AG20443 (cell line): ENCODE measurements around the gene SKOR1.

ENCODE experiments used
- DNase-seq: peaks from one replicate; pipeline ENCODE4 v3.0.0; 2012; ENCODE audit warnings: low spot score, mixed read lengths

Gene SKOR1, protein sequence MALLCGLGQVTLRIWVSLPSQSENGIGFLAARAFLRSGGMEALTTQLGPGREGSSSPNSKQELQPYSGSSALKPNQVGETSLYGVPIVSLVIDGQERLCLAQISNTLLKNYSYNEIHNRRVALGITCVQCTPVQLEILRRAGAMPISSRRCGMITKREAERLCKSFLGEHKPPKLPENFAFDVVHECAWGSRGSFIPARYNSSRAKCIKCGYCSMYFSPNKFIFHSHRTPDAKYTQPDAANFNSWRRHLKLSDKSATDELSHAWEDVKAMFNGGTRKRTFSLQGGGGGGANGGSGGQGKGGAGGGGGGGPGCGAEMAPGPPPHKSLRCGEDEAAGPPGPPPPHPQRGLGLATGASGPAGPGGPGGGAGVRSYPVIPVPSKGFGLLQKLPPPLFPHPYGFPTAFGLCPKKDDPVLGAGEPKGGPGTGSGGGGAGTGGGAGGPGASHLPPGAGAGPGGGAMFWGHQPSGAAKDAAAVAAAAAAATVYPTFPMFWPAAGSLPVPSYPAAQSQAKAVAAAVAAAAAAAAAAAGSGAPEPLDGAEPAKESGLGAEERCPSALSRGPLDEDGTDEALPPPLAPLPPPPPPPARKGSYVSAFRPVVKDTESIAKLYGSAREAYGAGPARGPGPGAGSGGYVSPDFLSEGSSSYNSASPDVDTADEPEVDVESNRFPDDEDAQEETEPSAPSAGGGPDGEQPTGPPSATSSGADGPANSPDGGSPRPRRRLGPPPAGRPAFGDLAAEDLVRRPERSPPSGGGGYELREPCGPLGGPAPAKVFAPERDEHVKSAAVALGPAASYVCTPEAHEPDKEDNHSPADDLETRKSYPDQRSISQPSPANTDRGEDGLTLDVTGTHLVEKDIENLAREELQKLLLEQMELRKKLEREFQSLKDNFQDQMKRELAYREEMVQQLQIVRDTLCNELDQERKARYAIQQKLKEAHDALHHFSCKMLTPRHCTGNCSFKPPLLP

DNA sequence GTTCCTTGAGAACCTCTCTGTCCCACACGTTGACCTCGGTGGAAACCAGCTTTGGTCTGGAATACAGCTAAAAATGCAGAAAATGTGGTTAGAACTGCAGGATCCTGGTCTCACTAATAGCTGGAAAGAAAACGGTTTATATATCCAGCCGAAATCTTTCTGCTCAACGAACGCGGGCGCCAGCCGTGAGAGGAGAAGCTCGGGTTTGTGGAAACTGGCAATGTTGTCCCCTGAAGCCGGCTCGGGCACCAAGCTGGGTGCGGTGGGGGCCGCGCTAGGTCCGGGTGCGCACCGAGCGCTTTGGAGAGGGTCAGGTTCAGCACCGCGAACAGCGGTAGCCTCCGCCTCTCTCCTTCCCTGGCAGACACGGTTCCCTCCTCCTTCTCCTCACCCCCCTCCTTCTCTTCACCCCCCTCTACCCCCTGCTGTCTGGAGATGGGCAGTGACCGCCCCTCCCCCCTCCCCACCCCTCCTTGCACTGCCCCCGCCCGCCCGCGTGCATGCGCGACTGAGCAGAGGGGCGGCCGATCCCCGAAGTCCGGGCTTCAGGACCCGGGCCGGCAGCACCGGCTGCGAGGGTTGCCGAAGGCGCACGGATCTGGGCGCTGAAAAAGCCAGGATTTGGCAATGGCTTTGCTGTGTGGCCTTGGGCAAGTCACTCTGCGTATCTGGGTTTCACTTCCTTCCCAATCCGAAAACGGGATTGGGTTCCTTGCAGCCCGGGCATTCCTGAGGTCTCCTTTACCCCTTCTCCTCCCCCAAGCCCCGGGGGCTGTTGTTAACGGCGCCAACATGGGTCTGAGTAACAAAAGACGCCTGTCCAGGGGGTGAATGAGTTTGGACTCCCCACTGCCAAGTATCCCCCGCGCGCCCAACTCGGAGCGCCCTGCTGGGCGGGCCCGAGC lies at the start of gene SKOR1:
Gene SKOR1 (plus strand): TSS at position 534 of the 905 bp plus-strand sequence. CDS start 94 bp downstream, at position 628.
- DNase-seq, result peak; percentile 76

DNA sequence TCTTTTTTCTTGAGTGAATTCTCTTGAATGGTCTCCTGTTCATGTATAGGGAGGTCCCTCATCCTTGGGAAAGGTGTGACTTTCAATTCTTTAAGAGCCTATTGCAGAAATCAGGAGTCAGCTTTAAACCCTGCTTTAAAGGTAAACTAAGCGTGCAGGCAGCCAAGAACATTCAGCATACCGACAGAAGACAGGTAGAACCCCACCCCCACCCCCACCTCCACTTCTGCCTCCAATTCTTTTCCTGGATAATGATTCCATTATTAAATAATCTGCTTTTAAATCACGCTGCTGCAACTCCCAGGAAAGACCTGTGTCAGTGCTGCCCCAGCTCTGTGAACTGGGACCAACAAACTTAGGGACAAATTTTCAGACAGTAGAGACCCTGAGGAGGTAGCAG lies 49.3 kb upstream of the SKOR1 start:
- DNase-seq, result no peak

DNA sequence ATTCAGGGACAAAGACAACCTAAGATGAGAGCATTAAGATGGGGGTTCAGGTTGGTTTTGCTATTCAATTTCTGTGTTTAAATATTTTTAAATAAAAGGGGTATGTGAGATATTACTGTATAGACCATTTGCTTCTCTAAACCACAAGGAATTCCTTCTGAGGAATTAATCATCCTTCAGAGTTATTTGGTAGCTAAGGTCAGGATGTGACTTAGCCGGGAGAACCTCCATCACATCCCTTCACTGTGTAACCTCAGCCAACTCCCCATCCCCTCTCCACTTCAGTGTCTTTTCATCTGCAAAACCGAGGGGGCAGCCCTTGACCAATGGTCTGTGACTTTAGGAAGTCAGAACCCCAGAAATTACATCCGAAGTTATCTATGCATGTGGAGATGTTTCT lies 48.7 kb upstream of the SKOR1 start:
- peak; percentile 24 for DNase-seq

DNA sequence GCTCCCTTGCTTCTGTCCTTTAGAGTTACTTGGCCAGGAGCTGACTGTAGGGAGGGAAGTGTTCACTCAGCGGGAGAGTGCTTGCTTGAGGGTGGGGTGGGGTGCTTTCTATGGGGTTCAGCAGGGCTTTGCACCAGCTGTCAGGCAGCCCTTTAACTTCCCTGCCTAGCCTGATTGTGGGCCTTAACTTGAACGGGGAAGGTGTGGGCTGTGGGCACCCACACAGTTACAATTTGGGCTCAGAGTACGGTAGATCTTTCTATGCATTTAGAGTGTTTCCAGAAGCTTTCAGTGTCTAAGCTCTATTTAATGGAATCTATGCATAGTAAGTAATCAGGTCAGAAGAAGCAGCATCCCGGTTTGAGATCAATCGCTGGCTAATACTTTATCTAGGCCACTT lies 48.2 kb upstream of the SKOR1 start:
- DNase-seq, result no peak

DNA sequence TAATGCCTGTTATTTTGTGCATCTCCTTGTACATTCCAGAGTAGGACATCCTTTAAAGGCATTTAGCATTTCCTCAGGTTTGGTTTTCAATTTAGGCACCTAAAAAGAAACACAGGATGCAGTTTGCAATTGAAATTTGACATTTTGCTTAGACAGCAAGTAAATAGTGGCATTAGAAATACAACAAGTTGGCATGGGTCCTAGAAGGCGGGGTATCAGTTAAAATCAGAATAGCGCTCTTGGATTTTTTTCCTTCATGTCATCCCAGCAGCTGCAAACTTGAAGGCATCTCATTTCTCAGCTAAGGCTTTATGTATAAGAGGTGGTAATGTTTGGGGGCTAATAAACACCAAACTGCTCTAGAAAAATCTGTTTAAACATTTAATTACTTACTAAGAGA lies 47.5 kb upstream of the SKOR1 start:
- no peak for DNase-seq

DNA sequence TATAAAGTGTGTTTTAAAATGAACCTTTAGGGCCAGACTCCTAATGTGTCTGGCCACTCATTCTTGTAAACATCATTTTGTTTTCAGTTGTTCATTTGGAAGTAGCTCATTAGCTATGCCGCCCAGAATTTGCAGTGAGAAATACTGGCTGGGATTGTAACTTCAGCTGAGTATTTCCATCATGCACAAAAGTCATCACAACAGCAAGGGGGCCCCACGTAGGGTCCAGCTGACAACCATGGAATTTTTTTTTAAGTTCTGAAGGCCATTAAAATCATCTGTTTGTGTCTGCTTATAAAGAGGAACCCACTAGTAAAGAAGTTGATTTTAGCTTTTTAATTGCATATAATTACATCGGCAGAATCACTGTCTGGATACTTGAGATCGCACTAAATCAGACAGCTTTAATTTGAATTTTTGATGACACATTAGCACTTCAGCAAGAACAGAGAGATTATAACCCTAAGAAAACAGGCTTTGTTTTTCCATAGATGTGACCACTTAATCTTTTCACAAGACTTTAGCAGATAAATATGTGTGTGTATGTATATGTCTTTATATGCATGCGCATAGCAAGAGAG lies 46.3 kb upstream of the SKOR1 start:
- no peak for DNase-seq

DNA sequence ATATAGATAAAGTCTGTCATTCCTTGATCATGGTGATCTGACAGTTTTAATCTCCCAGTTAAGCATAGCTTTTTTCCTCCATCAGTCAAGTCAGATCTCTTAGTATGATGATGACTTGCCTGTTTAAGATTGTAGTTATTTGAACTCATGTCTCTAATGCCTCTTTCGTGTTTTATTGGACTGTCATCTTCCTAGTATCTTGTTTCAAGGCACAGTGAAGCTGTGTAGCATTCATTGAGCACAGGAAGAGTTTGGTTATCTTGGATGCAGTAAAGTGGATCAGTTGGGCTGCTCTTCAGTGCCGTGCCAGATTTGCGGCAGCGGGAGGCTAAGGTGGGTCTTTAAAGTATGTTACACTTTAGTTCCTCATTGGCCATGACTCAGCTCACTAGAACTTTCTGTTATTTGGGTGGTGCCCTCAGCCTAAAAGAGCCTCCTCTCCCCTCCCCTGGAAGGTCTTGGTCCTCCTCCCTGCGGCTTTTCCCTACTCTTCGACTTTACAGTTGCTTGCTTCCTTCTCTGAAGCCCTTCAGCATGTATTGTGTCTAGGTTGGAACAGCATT lies 45.7 kb upstream of the SKOR1 start:
- no peak for DNase-seq

DNA sequence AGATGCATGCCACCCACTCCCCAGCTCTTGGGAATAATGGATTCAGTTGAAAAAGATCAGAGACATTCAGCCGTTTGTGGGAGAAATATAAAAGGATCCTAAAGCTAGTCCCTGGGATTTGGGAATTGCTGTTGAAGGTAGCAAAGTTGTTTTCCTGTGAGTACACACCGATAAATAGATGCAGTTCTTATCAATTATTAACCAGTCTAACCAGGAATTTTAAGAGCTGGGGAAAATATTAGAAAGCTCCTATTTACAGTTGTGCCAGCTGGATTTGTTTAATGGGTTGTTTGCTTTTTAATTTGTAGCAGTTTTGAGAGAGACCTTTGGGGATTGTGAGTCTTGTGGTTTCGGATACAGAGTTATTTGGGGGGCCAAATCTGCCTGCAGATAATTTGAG lies 44.2 kb upstream of the SKOR1 start:
- DNase-seq, result no peak

DNA sequence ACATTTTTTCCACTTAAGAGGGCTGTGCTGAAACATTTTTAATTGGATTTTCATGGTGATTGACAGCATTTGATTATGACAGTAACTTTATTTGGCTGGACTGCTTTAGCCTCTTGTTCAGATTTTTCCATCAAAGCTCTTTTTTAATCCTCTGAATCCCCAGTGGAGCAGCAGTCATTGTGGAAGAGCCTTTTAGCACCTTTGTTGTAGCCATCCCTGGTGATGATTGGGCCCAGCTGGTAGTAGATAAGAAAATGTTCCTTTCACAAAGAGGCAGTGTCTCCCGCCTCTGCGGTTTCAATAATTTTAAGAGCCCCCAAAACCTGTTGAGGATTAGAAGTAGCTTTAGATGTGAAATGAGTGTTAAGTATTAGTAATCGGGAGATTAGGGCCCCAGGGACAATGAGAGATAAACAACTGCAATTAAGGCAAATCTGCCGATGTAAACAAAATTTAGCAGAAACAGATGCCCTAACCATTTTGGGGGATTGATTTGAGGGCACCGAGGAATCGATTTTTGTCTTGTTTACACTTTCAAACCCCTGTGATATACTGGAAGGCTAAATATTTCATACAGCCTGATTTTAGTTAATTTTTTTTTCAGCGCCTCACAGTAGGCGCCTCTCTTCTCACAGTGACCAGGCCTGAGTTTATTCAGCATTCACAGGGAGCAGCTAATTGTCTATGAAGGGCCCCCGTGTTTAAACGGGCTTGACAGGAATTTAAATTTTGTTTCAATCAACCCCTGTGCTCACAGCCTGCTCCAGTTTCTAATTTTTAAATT lies 43.2 kb upstream of the SKOR1 start:
- DNase-seq, result no peak

DNA sequence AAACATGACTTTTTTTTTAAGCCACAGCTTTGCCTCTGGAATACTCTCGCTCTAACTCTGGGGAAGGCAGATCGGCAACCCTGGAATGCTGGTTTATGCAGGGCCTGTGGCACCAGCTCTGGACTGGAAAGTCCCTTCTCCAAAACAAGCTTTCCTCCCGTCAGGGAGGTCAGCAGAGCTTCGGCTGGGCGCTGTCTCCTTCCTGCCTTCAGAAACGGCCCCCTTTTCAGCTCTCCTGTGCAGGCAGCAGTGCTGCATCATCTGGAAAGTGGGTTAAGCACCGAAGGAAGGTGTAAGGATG lies 42.7 kb upstream of the SKOR1 start:
- DNase-seq, result no peak

DNA sequence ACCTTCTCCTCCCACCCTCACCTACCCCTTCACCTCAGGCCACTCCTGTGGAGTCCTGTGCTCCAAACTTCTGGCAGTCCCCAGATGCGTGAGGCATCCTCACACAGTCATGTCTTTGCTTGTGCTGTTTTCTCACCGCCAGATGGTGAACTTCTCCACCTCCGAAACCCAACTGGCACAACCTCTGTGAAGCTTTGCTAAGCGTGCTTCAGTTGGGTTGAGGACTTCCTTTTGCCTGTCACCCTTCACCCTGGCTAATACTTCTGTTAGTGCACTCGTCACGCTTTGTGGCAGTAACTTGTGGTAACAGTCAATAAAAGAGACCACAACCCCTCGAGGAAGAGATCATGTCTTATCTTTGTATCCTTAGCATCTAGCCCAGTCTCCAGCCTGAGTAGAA lies 42.0 kb upstream of the SKOR1 start:
- DNase-seq, result no peak

DNA sequence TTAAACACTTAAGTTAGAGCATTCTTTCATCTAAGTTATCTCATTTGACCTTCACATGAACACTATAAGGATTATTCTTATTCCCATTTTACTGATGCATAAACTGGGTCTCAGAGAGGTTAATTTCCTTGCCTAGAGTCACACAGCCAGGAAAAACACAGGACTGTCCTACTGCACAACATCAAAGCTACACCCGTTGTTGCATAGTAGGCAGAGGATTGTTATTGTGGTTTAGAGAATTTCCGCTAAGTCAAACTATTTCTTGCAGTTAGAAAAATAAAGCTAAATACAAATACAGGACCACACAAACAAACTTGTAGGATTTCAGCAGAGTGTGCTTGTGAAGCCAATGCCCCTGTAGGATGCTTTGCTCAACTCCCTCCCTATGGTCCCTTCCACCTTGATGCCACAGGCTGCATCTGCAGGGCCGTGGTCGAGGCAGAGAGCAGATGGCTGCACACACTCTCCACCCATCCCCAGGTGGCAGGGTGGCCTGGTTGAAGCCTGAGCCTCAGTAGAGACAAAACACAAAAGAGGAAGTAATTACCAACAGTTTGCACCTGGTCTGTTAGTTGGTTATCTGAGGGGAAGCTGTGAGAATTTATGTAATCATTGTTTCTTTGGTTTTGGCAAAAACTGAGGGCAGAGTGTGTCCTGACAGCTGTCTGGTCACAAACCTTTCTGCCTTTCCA lies 41.1 kb upstream of the SKOR1 start:
- DNase-seq, result no peak

DNA sequence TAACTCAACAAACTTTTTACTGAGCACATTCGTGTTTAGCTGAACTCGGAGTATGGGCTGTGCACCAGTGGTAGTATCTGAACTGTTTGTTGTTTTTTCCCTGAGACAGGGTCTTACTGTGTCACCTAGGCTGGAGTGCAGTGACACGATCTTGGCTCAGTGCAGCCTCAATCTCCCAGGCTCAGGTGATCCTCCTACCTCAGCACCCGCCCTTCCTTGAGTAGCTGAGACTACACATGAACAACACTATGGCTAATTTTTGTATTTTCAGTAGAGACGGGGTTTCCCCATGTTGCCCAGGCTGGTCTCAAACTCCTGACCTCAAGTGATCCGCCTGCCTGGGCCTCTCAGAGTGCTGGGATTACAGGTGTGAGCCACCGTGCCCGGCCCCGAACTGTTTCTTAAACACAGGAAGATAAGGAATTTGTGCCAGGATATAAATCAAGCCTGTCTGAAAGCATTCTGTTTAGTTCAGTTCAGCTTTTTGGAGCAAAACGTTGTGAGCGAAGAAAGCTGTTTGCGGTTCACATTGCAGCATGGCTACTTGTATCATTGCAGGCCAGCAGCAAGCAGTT lies 40.4 kb upstream of the SKOR1 start:
- no peak for DNase-seq

DNA sequence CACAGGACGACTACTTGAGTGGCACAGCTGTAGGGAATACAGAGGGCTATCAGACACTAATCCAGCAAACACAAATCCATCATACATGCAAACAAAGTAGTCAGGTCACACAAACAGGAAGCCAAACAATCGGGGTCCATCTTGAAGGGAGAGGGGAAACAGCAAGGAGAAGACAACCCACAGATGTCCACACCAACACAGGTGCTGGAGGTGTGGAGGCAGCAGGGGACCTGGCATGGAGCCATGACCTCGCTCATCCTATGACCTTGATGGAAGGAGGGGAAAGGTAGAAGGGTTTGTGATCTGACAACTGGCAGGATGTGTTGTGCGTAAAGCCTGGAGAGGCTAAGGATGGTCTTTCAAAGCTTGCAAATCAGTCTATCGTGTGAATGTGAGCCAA lies 39.9 kb upstream of the SKOR1 start:
- no peak for DNase-seq

DNA sequence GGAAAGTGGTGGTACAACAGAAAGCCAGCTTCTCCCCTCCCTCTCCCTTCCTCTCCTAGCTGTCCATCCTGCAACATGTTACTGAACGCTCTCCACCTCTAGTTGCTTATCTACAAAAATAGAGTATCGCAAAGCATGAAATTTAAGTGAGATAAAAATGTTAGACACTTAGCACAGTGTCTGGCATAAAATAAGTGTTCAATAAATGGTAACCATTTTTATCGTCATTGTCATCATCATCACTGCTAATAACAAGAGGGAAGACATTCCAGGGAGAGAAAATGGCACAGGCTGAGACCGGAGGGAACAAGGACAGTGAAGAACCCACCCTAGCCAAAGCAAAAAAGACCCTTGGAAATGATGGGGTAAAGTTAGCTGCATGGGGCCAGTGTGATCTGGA lies 38.7 kb upstream of the SKOR1 start:
- no peak for DNase-seq

DNA sequence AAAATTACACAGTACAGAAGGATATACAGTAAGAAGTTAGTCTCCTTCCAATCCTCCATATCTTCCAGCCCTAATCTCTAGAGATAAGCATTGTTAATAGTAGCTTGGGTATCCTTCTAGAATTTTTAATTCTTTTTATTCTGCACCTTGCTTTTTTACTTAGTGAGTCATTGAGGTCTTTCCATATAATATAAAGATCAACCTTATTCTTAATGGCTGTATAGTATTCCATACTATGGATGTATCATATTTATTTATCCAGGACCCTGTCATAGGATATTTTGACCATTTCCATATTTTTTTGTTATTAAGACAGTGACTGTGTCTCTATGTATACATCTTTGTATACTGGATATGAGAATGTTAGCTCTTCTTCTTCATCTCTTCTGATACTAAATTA lies 36.3 kb upstream of the SKOR1 start:
- no peak for DNase-seq

DNA sequence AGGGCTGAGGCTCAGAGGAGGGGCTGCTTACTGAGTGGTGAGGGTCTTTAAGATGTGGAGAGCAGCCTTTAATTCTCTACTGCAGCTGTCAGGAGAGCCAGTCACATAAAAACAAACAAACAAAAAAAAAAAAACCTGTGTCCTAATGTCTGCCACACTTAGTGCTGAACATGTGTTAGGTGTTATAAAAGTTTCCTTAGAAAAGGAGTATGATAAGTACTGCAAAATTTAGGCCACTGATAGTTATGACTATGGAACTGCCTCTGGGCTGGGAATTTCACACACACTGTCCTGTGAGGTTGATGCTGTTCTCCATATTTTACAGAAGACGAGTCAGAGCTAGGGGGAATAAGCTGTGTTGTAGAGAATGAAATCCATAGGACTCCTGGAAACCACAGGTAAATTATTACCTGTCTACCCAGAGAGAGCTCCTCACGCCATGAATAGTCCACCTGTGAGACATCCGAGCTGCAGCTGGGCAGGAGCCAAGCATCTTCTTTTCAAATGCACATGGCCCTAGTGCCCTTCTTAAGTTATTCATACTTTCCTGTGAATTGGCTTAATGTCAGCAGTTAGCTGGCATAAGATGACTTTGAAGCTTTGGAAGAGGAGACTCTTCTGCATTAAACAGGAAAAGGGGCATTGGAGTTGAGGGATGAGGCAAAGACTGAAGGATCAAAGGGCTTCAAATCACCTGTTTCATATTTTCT lies 34.5 kb upstream of the SKOR1 start:
- DNase-seq, result no peak

DNA sequence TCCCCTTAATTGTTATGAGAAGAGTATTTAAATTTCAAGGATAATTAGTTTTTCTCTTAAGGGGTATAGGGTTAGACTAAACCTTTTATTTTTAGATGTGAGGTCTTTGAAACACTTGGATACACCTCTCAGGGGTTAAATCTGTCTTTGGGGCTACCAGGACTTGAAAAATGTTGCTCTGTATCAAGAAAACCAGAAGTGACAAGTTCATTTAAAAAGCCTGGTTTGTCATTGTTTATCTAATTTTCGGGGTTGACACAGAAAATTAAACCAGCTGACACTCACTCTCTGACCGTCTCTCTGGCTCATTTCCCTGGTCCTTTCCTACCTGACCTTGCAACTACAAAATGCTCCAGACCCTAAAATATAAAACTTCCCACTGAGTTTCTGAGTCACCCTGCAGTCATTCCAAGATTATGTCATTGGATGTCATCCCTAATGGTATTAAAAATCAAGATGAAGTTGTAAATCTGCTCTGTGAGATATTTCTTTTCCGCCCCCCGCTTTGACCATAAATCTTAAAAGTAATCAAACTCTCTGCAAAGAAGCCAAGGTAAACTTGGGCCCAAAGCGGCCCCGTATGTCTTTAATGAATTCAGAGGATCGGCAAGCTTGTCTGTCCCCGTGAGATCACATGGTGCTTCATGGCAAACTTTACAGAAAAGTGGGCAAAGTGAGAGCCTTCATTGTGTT lies 32.9 kb upstream of the SKOR1 start:
- no peak for DNase-seq
